DMS 273 (cell line): ENCODE data around the gene NES.
"Not testable (repeated sequence)": the region's sequence is repeated elsewhere in the genome, so short reads cannot be mapped to it uniquely, and the experiment has no call there.

Experiments
- DNase-seq: peaks from one replicate; lab custom pipeline; 2025; ENCODE audit not compliant: unreplicated experiment; lab: John Stamatoyannopoulos, UW

NES gene

DNA sequence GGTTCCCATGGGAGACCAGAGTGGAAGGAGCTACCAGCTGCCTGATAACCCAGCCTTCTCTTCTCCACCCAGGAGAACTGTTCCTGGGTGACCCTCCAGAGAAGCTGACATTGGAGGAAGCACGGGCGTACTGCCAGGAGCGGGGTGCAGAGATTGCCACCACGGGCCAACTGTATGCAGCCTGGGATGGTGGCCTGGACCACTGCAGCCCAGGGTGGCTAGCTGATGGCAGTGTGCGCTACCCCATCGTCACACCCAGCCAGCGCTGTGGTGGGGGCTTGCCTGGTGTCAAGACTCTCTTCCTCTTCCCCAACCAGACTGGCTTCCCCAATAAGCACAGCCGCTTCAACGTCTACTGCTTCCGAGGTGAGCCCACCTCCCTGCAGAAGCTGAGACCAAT, 28.7 kb downstream of the NES start:
- DNase-seq, result no peak

DNA sequence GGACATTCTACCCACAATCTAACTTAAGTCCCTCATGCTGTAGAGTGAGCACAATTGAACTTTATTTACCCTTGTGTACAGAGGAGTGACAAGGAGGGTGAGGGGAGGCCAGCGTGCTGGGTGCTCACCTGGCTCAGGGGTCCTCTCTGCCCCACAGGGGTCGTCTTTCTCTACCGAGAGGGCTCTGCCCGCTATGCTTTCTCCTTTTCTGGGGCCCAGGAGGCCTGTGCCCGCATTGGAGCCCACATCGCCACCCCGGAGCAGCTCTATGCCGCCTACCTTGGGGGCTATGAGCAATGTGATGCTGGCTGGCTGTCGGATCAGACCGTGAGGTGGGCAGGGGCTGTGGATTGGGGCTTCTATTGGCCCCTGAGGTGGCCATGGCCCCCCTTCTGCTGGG, 29.9 kb downstream of the NES start:
- DNase-seq, result no peak

DNA sequence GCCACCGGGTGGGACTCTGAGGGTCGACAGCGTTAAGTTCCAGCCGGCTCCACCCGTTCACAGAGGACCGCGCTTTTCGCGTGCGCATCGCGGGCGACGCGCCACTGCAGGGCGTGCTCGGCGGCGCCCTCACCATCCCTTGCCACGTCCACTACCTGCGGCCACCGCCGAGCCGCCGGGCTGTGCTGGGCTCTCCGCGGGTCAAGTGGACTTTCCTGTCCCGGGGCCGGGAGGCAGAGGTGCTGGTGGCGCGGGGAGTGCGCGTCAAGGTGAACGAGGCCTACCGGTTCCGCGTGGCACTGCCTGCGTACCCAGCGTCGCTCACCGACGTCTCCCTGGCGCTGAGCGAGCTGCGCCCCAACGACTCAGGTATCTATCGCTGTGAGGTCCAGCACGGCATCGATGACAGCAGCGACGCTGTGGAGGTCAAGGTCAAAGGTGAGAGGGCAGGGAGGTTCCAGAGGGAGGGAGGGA, 30.4 kb downstream of the NES start:
- DNase-seq, result no peak

DNA sequence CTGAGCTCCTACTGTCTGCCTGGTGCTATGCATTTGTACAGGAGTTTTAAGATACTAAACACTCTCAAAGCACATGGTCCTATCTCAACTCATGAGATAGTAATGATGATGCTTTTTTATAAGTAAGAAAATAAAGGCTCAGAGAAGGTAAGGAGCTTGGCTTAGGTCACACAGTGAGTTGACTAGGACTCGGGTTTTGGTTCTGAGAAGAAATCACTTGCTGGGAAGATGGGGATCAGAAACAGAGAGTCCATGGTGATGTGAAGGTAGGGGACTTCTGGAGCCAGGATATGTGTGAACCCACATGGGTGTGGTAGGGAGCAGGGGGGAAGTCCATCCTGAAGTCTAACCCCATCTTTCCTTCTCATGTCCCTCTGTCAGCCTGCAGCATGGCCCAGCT, 31.5 kb downstream of the NES start:
- DNase-seq, result no peak

DNA sequence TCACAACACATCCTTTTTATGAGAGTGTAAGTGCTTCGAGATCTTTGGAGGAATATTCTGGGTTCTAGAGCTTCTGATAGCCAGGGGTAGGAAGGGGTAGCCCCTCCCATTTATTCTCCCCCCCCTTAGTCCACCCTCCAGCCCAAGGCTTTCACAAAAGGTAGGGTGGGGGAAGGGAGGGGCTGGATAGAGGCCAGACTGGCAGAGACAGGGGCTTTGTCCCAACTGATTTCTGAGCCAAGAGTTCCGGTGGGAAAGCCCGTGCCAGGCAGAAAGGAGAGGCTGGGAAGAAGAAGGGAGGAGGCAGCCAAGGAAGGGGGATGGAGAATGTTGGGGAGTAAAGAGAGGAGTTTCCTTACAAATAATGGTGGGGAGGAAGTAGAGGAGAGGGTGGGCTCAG, 32.2 kb downstream of the NES start:
- DNase-seq, result no peak

DNA sequence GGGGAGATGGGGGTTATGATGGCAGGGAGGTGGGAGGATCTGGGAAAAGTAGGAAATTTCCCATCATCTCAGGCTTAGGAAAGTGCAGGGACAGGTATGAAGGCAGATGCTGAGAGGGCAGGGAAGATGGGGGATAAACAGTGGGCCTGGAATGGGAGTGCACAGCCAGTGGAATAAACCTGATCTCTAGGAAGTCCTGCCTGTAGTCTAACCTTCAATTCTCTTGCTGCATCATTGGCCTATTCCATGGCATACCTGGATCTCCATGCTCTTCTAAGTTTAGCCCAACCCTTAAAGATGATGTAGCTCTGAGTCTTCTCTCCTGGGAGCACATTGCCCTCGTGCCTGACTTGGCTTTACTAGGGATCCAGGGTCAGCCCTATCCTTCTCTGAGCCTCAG, 32.6 kb downstream of the NES start:
- DNase-seq, result no peak

DNA sequence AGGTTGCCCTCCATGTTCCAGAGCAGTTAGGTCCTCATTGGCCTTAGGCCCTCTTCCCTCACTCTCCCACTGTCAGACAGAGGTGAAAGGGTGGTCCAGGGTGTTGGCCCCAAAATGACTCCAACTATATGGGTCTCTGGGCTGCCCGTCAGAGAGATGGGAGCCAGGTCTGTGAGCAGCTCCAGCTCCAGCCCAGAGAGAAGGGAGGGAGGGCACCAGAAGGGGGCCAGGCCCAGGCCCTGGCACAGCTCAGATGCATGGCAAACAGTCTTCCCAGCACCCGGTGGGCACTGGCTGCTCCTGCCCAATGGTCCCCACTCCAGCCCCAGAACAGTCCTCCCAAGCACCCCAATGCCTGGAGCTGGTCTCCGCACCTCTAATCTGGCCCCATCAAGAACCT, 33.1 kb downstream of the NES start:
- no peak for DNase-seq

DNA sequence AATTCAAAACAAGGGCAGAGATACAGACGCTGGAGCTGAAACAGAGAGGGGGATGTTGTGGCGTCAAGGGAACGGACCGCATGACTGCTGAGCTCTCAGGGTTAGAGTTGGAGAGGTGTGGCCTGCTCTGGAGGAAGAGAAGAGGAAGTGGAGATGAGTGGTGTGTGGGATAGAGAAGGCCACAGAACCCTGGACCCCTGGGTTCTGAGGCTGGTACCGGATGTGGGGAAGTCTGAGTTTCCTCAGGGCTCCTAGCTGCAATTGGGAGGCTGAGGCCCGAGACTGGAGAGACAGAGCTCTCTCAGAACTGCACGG, 33.5 kb downstream of the NES start:
- no peak for DNase-seq

DNA sequence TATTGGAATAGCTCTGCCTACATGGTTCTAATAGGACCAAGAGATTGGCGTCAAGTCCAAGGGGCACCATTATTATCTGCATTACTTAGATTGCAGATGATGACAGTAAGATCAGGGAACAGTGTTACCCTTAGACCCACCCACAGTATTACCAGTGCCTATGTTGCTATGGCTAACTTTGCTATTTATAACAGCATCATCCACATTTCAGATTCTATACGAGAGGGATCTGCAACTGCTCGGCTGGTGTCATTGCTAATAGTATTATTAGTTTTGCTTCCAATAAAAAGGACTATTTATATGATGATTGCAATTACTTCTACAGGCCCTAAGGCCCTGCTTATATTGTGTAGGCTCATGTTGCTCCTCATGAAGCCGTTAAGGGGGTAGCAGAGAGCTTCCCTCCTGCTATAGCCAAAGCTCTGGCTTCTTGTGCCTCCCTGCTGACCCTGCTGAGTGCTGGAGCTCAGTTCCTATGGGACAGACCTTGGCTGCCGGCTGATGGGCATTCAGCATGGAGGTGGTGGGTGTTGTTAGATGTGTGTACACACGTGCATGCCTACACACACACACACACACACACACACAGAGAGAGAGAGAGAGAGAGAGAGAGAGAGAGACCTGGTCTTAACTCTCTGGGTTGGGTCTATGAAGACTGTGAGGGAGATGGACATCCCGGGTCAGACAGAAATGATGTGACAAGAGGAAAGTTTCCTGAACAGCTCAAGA, 34.0 kb downstream of the NES start:
- DNase-seq, result no peak

DNA sequence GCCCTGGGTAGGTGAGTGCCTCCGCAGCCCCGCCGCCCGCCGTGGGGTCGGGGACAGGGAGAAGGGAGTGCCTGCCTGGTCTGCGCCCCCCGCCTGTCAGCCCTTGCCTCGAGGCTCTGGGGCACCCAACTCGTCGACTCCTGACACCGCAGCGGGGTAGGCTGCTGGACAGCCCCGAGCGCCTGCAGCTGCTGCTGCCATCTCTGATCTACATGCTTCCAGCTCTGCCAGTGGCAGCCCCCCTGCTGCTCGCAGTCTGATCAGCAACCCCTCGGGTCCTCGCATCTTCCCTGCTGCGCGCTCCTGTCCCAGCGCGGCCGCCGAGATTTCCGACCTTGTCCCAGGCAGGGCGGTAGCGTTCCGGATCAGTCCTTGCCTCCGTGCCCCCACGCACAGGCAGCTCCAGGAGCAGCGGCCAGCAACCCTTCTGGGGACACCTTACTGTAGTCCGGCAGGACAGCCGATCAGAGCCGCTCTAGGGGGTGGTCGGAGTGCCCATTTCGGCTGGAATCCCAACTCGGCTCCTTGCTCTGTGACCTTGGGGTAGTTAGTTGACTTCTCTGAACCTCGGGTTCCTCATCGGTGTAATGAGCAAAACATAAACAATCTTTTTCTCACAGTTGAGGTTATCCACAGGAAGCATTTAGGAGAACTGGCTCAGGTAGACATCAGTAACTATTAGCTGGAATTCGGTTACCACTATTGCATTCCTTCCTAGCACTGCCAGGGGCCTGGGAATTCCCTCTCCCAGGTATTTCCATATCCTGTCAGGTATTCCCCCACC, 34.8 kb downstream of the NES start:
- no peak for DNase-seq

DNA sequence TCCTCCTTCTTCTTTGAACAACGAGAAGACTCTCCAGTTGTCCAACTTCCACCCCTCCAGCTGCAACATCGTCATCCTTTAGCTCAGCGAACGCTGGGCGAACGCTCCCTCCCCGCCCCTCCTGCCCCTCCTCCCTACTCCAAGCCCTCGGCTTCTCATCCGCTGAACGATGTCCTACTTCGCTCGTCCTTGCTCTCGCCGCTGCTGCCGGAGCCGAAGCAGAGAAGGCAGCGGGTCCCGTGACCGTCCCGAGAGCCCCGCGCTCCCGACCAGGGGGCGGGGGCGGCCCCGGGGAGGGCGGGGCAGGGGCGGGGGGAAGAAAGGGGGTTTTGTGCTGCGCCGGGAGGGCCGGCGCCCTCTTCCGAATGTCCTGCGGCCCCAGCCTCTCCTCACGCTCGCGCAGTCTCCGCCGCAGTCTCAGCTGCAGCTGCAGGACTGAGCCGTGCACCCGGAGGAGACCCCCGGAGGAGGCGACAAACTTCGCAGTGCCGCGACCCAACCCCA, 35.4 kb downstream of the NES start, which contains the start of gene BCAN:
BCAN (plus strand) TSS at position 357 of the 504 bp plus-strand sequence. CDS start 3,938 bp downstream, outside the sequence.
- DNase-seq, result peak; percentile 75

DNA sequence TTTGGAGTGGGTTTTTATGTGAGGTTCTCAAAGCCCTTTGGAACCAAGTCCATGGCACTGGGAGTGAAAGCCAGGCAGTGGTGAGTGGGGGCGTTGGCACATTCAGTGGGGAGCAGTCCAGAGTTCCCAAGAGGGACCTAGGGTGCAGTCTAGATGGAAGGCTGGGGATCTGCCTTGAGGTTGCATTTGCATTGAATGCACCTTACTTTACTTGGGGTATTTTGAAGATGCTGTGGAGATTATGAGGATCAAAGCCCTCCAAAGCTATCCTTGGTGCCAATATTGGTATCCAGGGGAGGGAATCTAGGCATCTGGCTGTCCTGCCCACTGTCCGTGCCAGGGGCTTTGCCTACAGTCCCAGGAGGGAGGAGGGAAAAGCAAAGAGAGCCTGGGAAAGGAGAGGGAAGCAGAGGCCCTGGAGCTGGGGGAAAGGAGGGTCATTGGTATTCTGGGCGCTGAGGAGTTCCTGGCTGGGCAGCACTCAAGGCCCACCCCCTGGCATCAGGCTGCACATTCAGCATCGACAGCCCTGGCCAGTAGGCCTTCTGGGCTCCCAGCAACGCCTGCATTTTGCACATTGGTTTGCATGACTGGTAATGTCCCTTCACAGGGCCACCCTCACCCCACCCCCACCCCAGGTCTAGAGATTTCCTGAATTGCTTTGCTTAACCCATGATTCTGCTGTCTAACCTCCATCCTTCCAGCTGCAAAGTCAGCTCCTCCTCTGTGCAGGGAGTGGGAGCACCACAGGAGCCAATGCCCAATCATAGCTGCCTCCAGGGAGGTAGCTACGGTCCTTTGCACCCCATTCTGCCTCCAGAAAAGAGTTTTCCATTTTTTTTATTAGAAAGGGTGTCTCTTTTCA, 36.1 kb downstream of the NES start:
- no peak for DNase-seq

DNA sequence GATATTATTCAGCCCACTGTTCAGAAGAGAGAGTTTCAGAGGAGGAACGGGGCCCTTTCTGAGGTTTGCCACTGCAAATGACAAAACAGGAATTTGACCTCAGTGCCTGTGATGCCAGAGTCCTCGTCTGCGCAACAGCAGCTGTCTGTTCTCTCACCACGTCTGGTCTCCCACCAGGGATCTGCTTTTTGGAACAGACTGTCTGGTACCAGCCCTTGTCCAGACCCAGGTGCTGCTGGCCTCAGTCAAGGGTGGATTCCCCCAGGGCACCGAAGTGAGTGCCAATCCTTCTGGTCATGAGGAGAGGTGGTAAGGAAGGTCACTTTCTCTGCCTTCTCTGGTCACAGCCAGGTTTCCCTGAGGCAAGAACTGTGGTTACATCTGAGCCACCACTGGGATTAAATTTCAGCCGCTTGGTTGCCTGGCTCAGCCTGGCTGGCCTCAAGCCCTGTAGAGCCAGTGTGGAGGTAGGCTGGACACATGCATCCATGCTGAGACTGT, 37.6 kb downstream of the NES start:
- DNase-seq, result peak; percentile 53

DNA sequence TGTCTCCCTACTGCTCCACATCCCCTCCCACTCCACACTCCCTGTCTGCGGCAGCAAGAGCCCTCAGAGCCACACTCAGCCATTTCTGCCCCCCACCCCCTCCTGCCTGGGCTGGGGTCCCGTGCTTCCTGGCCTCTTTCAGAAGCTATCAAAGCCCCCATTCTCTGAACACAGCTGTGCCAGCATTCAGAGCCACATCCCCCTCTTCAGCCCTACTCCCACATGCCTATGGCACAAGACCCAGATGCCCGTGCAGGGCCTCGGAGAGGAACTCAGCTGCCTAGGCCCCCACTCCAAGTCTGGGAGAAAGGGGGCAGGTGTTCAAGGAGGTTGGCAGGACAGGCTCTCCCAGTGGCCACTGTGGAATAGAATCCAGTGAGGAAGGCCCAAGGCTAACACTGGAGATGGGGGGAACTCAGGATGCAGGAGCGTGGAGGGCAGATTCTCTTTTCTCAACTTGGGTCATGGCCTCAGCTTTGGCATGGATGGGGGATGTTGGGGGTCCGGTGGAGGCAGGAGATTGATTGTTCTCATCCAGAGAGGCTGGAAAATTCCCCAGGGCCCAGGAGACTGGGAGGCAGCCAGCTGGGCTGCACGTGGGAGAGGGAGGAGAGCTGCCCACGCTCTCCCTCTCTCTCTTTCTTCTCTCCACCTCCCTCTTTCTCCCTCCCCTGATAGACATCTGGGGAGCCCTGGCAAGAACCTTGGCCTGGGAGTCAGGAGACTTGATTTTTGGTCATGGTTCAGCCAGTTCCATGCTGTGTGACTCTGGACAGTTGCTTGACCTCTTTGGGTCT, 38.8 kb downstream of the NES start:
- peak; percentile 56 for DNase-seq

DNA sequence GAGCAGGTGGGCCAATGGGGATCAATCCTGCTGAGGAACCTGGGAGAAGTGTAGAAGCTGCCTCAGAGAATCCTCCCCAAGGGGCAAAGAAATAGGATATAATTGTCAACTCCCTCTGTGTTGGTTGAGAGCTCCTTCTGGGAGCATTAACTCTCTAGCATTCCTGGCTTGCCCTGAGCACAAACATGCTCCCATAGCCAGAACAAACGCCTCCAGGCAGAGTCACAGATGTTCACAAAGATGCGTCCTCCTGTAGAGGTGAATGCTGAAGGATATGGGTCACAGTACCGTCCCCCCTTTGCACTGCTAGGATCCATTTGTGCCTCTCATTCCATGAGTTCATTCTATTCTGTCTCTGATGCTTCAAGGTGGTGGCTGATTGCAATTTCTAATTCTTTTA, 44.9 kb downstream of the NES start:
- no peak for DNase-seq

DNA sequence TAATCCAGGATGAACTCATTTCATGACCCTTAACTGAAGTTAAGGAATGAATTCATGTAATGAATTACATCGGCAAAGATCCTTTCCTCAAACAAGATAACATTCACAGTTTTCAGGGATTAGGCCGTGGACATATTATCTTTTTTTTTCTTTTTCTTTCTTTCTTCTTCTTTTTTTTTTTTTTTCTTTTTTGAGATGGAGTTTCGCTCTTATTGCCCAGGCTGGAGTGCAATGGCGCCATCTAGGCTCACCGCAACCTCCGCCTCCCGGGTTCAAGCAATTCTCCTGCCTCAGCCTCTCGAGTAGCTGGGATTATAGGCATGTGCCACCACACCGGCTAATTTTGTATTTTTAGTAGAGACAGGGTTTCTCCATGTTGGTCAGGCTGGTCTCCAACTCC, 46.1 kb downstream of the NES start:
- DNase-seq, result not testable (repeated sequence)

DNA sequence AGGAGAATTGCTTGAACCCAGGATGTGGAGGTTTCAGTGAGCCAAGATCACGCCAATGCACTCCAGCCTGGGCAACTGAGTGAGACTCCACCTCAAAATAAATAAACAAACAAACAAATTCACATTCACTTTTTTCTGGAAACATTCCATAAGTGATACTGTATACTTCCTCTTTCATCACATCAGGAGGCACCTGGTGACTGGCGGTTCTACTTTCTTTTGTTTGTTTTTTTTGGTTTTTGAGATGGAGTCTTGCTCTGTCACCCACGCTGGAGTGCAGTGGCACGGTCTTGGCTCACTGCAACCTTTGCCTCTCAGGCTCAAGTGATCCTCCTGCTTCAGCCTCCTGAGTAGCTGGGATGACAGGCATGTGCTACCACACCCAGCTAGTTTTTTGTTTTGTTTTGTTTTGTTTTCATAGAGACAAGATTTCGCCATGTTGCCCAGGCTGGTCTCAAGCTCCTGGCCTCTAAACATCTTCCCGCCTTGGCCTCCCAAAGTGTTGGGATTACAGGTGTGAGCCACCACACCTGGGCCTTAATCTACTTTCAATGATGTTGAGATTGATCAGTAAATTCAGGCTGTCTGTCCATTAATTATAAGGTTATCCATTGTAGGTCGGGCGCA, 47.3 kb downstream of the NES start:
- DNase-seq, result no peak

DNA sequence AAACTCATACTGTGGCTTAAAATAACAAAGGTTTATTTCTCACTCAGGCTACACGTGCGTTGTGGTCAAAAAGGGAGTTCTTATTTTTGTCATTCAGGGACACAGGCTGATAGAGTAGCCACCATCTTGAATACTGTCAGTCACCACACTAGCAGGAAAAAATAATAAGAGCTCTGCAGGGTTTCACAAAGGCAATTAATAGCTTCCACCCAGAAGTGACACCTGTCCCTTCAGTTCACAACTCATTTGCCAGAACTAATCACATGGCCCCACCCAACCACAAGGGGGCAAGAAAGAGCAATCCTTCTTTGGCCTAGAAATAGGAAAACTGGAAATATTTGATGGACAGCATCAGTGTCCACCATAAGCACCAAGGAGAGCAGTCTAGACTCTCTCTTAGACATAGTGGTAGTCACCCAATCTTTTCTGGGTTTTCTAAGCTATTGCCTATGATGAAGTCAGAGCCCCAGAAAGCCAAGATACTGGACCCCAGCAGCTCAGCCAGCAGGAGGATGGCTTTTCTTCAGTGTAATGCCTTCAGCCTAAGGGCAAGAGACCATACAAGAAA, 49.8 kb downstream of the NES start:
- peak; percentile 82 for DNase-seq

DNA sequence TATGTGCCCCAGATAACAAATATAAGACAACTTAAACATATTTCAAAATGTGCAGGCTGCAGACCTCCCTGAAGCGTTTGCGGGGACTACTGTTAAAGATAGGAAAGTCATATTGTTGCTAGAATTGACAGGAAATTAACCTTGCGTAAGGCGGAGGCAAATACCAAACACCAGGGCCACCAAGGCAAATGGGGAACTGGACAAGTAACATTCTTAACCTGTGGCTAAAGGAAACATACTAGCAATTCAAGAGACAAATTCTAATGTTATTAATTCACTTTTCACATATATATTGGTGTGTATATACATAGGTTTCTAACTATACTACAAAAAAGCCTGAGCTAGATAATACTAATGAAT, 51.1 kb downstream of the NES start:
- no peak for DNase-seq
